HG03095 (cell line): Measurements from ENCODE around the gene CYBA.

Experiments
- ATAC-seq: cut with Tn5 transposase; IDR thresholded peaks from one replicate; pipeline ENCODE4 v1.9.1; 2021; ENCODE audit warnings: moderate library complexity; ENCODE audit not compliant: unreplicated experiment

Gene CYBA

GRCh38 chr16:88647178-88648070 is 3.4 kb downstream of the CYBA start:
- no peak for ATAC-seq

- no peak for ATAC-seq
Measured at GRCh38 chr16:88646345-88647034, 4.4 kb downstream of the CYBA start.

- ATAC-seq: no peak
Measured at GRCh38 chr16:88645941-88646340, 4.9 kb downstream of the CYBA start.

- ATAC-seq: no peak
Measured at GRCh38 chr16:88645455-88645854, 5.4 kb downstream of the CYBA start.

- no peak for ATAC-seq
Measured at GRCh38 chr16:88643644-88643932, 7.3 kb downstream of the CYBA start.

GRCh38 chr16:88642881-88643643 is 7.8 kb downstream of the CYBA start:
- no peak for ATAC-seq

- ATAC-seq: no peak
Measured at GRCh38 chr16:88640498-88641247, 10.2 kb downstream of the CYBA start.

- ATAC-seq: no peak
Measured at GRCh38 chr16:88640039-88640495, 10.8 kb downstream of the CYBA start.

- ATAC-seq: no peak
Measured at GRCh38 chr16:88639231-88640038, 11.4 kb downstream of the CYBA start.

- no peak for ATAC-seq
Measured at GRCh38 chr16:88638323-88639230, 12.3 kb downstream of the CYBA start, which contains the start of gene IL17C. Gene IL17C, plus strand, starts transcription at chr16:88638572. Its CDS starts 70 bp downstream, at chr16:88638642.

GRCh38 chr16:88636488-88637265 is 14.2 kb downstream of the CYBA start:
- no peak for ATAC-seq

- ATAC-seq: no peak
Measured at GRCh38 chr16:88635671-88636319, 15.1 kb downstream of the CYBA start.

- ATAC-seq: no peak
Measured at GRCh38 chr16:88634994-88635670, 15.7 kb downstream of the CYBA start.

- ATAC-seq: peak; percentile 43
Measured at GRCh38 chr16:88634141-88634993, 16.5 kb downstream of the CYBA start.

GRCh38 chr16:88633684-88634140 is 17.1 kb downstream of the CYBA start:
- peak; percentile 27 for ATAC-seq

- no peak for ATAC-seq
Measured at GRCh38 chr16:88632587-88632930, 18.3 kb downstream of the CYBA start.
